Esophagus (tissue), 2 donors: ENCODE results near the gene TDRD10. TPM values are rescaled to one million over a fixed set of nuclear protein-coding genes. Genes with fewer than 3 reads are reported as not detected.

Experiments
- H3K27ac ChIP-seq, 2 donors: one replicate each; pipeline ENCODE4 v1.5.1; 2013; ENCODE audit warnings: low read depth in 2 of 2, mild to moderate bottlenecking in 2 of 2, inconsistent platforms in 1 of 2, low read length in 1 of 2, moderate library complexity in 1 of 2
- H3K27me3 ChIP-seq, 2 donors: one replicate each; pipeline ENCODE4 v1.6.1; 2013; ENCODE audit warnings: low read length in 2 of 2, control low read depth in 1 of 2, mild to moderate bottlenecking in 1 of 2; ENCODE audit not compliant: insufficient read depth in 2 of 2, control insufficient read depth in 1 of 2
- H3K36me3 ChIP-seq, 2 donors: one replicate each; pipeline ENCODE4 v1.6.1; 2013; ENCODE audit warnings: low read length in 1 of 2; ENCODE audit not compliant: control insufficient read depth in 2 of 2, insufficient read depth in 2 of 2
- H3K4me1 ChIP-seq, 2 donors: one replicate each; pipeline ENCODE4 v1.6.1; 2013; ENCODE audit warnings: low read length in 1 of 2; ENCODE audit not compliant: control insufficient read depth in 2 of 2, insufficient read depth in 2 of 2
- H3K4me3 ChIP-seq, 2 donors: one replicate each; pipeline ENCODE4 v1.5.1; 2013; ENCODE audit warnings: low read length in 2 of 2, mild to moderate bottlenecking in 2 of 2, low read depth in 1 of 2, moderate library complexity in 1 of 2
- H3K9me3 ChIP-seq, 2 donors: one replicate each; pipeline ENCODE4 v1.6.1; 2013; ENCODE audit warnings: mild to moderate bottlenecking in 2 of 2, low read depth in 1 of 2, low read length in 1 of 2, moderate library complexity in 1 of 2; ENCODE audit not compliant: control insufficient read depth in 2 of 2, insufficient read depth in 1 of 2
- WGBS, 2 donors: extraction: QIAGEN DNeasy Blood & Tissue Kit; methylation state at CpG; one replicate each; pipeline ENCODE4 v1.1.7; 2013; 5-methylcytosine and 5-hydroxymethylcytosine counted together
- polyA plus RNA-seq, 2 donors: library from polyadenylated mRNA; stranded (reverse); fragments of 200-250 nt; gene quantifications; one replicate each; pipeline ENCODE4 v1.2.3, GENCODE V29; 2013
- donor health status: healthy with polysubstance abuse.
- donor health status: Bipolar disorder and iron deficiency.

Gene TDRD10
- polyA plus RNA-seq, 2 donors = 1.3 to 1.7 TPM

GRCh38 chr1:154547105-154547732 lies 45.2 kb downstream of the TDRD10 start:
- H3K4me3 ChIP-seq = no peak overlapping the region
- 44 to 48% methylated on average over 11 of the region's 11 CpGs for WGBS, 2 donors
- peak overlapping the region; percentile 52 to 56 for H3K27ac ChIP-seq
- H3K36me3 ChIP-seq = peaks cover 25 to 30% of the 10 kb centered on the region in 2 donors
- H3K9me3 ChIP-seq = no peaks in the 10 kb centered on the region
- H3K4me1 ChIP-seq = peaks cover 2 to 13% of the 10 kb centered on the region in 2 donors
- no peaks in the 10 kb centered on the region for H3K27me3 ChIP-seq

GRCh38 chr1:154548028-154548427 lies 46.0 kb downstream of the TDRD10 start:
- Histone ChIP-seq H3K4me1 (peaks cover 2 to 13% of the 10 kb centered on the region in 2 donors), H3K36me3 (peaks cover 33 to 34% of the 10 kb centered on the region in 2 donors), H3K4me3 (no peak overlapping the region), H3K9me3 (no peaks in the 10 kb centered on the region), H3K27ac (peak overlapping the region in 1 of 2 donors; percentile 52), H3K27me3 (no peaks in the 10 kb centered on the region)
- 25% methylated on average over 1 of the region's 1 CpG for WGBS, 2 donors

DNA sequence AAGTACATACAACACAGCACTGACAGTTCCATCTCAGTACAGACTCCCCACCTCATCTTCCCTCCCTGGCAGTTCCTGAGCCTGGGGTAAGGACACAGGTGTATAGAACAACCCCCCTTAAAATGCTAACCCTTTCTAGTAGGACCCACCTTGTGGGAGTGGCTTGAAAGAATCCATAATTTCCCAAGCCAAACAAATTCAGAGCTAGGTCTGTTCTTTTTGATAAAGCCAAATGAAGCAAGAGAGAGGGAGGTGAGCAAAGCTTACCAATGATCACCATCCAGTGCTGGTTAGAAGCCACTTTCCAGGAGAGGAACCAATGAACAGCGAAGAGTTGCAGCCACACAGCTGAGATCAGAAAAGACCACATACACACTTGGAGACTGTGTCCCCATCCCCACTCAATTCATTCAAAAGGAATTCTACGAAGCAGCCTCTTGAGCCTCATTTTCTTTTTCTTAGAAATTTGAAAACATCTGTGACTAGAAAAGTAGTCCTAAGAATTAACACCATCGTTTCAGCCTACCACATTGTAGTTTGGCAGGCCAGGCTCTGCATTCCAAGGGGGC lies 47.3 kb downstream of the TDRD10 start:
- Histone ChIP-seq H3K4me1 (peaks cover 2 to 9% of the 10 kb centered on the region in 2 donors), H3K9me3 (no peaks in the 10 kb centered on the region), H3K27me3 (no peaks in the 10 kb centered on the region), H3K36me3 (peaks cover 34 to 42% of the 10 kb centered on the region in 2 donors), H3K27ac (peak overlapping the region in 1 of 2 donors; percentile 9), H3K4me3 (no peak overlapping the region)
- WGBS, 2 donors = 74 to 78% methylated on average over 3 of the region's 3 CpGs

DNA sequence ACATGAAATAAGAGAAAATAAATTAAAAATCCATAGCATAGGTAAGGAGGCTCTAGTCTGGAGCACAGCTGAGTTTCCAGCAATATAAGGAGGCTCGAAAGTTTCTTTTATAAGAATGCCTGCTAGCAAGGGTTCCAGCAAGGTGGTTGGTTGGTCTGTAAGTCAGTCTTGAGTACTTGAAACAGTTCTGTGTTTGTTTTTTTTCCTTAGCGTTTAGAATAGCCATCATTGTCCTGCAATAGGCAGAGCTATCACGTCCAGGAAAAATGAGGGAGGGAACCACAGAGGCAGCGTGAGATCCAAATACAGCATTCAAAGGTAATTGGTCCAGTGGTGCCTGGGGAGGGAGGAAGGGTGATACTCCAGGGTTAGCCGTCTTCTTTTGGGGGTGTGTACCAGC lies 48.1 kb downstream of the TDRD10 start:
- H3K9me3 ChIP-seq = no peaks in the 10 kb centered on the region
- H3K27ac ChIP-seq = no peak overlapping the region
- no peak overlapping the region for H3K4me3 ChIP-seq
- peaks cover 34 to 46% of the 10 kb centered on the region in 2 donors for H3K36me3 ChIP-seq
- no peaks in the 10 kb centered on the region for H3K27me3 ChIP-seq
- H3K4me1 ChIP-seq = peaks cover 2 to 9% of the 10 kb centered on the region in 2 donors
- 59 to 65% methylated on average over 5 of the region's 5 CpGs for WGBS, 2 donors

- H3K4me3 ChIP-seq = no peak overlapping the region
- no peaks in the 10 kb centered on the region for H3K9me3 ChIP-seq
- H3K36me3 ChIP-seq = peaks cover 40 to 52% of the 10 kb centered on the region in 2 donors
- WGBS, 2 donors = 66 to 76% methylated on average over 6 of the region's 6 CpGs
- no peaks in the 10 kb centered on the region for H3K27me3 ChIP-seq
- H3K27ac ChIP-seq = no peak overlapping the region
- peaks cover 2 to 9% of the 10 kb centered on the region in 2 donors for H3K4me1 ChIP-seq
Measured at GRCh38 chr1:154550657-154551056, 48.6 kb downstream of the TDRD10 start.

- Histone ChIP-seq H3K4me1 (peaks cover 6 to 11% of the 10 kb centered on the region in 2 donors), H3K4me3 (no peak overlapping the region), H3K9me3 (no peaks in the 10 kb centered on the region), H3K27ac (peak overlapping the region; percentile 20 to 79), H3K27me3 (no peaks in the 10 kb centered on the region), H3K36me3 (peaks cover 42 to 53% of the 10 kb centered on the region in 2 donors)
- 61 to 76% methylated on average over 4 of the region's 4 CpGs for WGBS, 2 donors
Measured at GRCh38 chr1:154551474-154551873, 49.5 kb downstream of the TDRD10 start.

- peak overlapping the region; percentile 53 to 79 for H3K27ac ChIP-seq
- H3K9me3 ChIP-seq = no peaks in the 10 kb centered on the region
- WGBS, 2 donors = 86 to 92% methylated on average over 6 of the region's 6 CpGs
- H3K4me3 ChIP-seq = no peak overlapping the region
- no peaks in the 10 kb centered on the region for H3K27me3 ChIP-seq
- H3K36me3 ChIP-seq = peaks cover 42 to 53% of the 10 kb centered on the region in 2 donors
- peaks cover 6 to 12% of the 10 kb centered on the region in 2 donors for H3K4me1 ChIP-seq
Measured at GRCh38 chr1:154552036-154552435, 50.0 kb downstream of the TDRD10 start.

- H3K27me3 ChIP-seq = no peaks in the 10 kb centered on the region
- 55 to 64% methylated on average over 12 of the region's 12 CpGs for WGBS, 2 donors
- no peaks in the 10 kb centered on the region for H3K9me3 ChIP-seq
- no peak overlapping the region for H3K4me3 ChIP-seq
- peaks cover 6 to 12% of the 10 kb centered on the region in 2 donors for H3K4me1 ChIP-seq
- peak overlapping the region; percentile 46 to 79 for H3K27ac ChIP-seq
- peaks cover 44 to 53% of the 10 kb centered on the region in 2 donors for H3K36me3 ChIP-seq
Measured at GRCh38 chr1:154553056-154554030, 51.3 kb downstream of the TDRD10 start.

- H3K27ac ChIP-seq = peak overlapping the region in 1 of 2 donors; percentile 26
- H3K9me3 ChIP-seq = no peaks in the 10 kb centered on the region
- H3K4me3 ChIP-seq = peak overlapping the region in 1 of 2 donors; percentile 75
- H3K36me3 ChIP-seq = peaks cover 22 to 35% of the 10 kb centered on the region in 2 donors
- no peaks in the 10 kb centered on the region for H3K27me3 ChIP-seq
- H3K4me1 ChIP-seq = peaks cover 5 to 6% of the 10 kb centered on the region in 2 donors
- WGBS, 2 donors = 16 to 23% methylated on average over 4 of the region's 4 CpGs
Measured at GRCh38 chr1:154556422-154556821, 54.4 kb downstream of the TDRD10 start.
